Measurements from ENCODE around the gene CLSTN2.

CLSTN2 gene

GRCh38 chr3:140097874-140098635 is 163.1 kb downstream of the CLSTN2 start:
- Histone ChIP-seq H3K4ac (ENCODE audit: low read length) (no peak overlapping the region), H3K18ac (ENCODE audit: low read length) (no peak overlapping the region), H4K91ac (ENCODE audit: low read depth, low read length, poor library complexity) (no peak overlapping the region), H3K9me3 (replicated peaks in 1 of 2; ENCODE audit: control insufficient read depth in 2 of 2, insufficient read depth in 1 of 2, low read depth in 1 of 2, low read length in 2 of 2) (no peaks in the 10 kb centered on the region), H2BK120ac (ENCODE audit: low read depth, low read length) (no peak overlapping the region), H2AK5ac (ENCODE audit: low read depth, low read length) (no peak overlapping the region), H3K4me1 (ENCODE audit: control insufficient read depth in 2 of 2, insufficient read depth in 1 of 2, low read depth in 1 of 2, low read length in 2 of 2) (no peaks in the 10 kb centered on the region), H2BK12ac (ENCODE audit: low read length) (no peak overlapping the region), H2BK15ac (ENCODE audit: low read length) (no peak overlapping the region), H3K14ac (ENCODE audit: low read length) (no peak overlapping the region), H3K27me3 (ENCODE audit: control insufficient read depth in 3 of 3, insufficient read depth in 3 of 3, low read depth in 1 of 3, low read length in 3 of 3) (no peaks in the 10 kb centered on the region), H3K79me1 (ENCODE audit: low read depth, low read length) (no peaks in the 10 kb centered on the region), H3K27ac (replicated peaks; ENCODE audit: low read length) (no peak overlapping the region), H3K4me3 (ENCODE audit: low read length in 2 of 2) (no peak overlapping the region), H3K23ac (ENCODE audit: low read depth, low read length, poor library complexity) (no peak overlapping the region), H3K4me2 (ENCODE audit: insufficient read depth, low read length, poor library complexity, severe bottlenecking) (no peak overlapping the region), H2BK5ac (ENCODE audit: low read length) (no peak overlapping the region), H3K36me3 (replicated peaks in 1 of 2; ENCODE audit: control insufficient read depth in 2 of 2, insufficient read depth in 2 of 2, low read length in 2 of 2) (no peaks in the 10 kb centered on the region), H3K9ac (ENCODE audit: low read depth, low read length, poor library complexity) (no peak overlapping the region), H4K8ac (ENCODE audit: low read depth, low read length) (no peak overlapping the region), H2AFZ (ENCODE audit: low read length) (no peak overlapping the region)
- WGBS, 2 donors (ENCODE audit: extremely low coverage in 2 of 2, insufficient read length in 2 of 2, insufficient replicate concordance in 1 of 2) = no CpG with 5 or more reads among the region's 3 CpGs
- DNase-seq (ENCODE audit: low spot score) = no peak

GRCh38 chr3:140100479-140100878 is 165.5 kb downstream of the CLSTN2 start:
- no peak overlapping the region for H2BK12ac ChIP-seq (ENCODE audit: low read length)
- no CpG with 5 or more reads among the region's 7 CpGs for WGBS, 2 donors (ENCODE audit: extremely low coverage in 2 of 2, insufficient read length in 2 of 2, insufficient replicate concordance in 1 of 2)
- H4K91ac ChIP-seq (ENCODE audit: low read depth, low read length, poor library complexity) = no peak overlapping the region

GRCh38 chr3:140103166-140103565 is 168.2 kb downstream of the CLSTN2 start:
- Histone ChIP-seq H3K18ac (ENCODE audit: low read length) (no peak overlapping the region), H2AFZ (ENCODE audit: low read length) (no peak overlapping the region), H3K4me1 (ENCODE audit: control insufficient read depth in 2 of 2, insufficient read depth in 1 of 2, low read depth in 1 of 2, low read length in 2 of 2) (no peaks in the 10 kb centered on the region), H3K4ac (ENCODE audit: low read length) (no peak overlapping the region), H3K4me2 (ENCODE audit: insufficient read depth, low read length, poor library complexity, severe bottlenecking) (no peak overlapping the region), H3K9ac (ENCODE audit: low read depth, low read length, poor library complexity) (no peak overlapping the region), H4K8ac (ENCODE audit: low read depth, low read length) (no peak overlapping the region), H3K79me1 (ENCODE audit: low read depth, low read length) (no peaks in the 10 kb centered on the region), H2BK120ac (ENCODE audit: low read depth, low read length) (no peak overlapping the region), H3K27me3 (ENCODE audit: control insufficient read depth in 3 of 3, insufficient read depth in 3 of 3, low read depth in 1 of 3, low read length in 3 of 3) (no peaks in the 10 kb centered on the region), H2BK12ac (ENCODE audit: low read length) (no peak overlapping the region), H4K91ac (ENCODE audit: low read depth, low read length, poor library complexity) (no peak overlapping the region), H2AK5ac (ENCODE audit: low read depth, low read length) (no peak overlapping the region), H3K14ac (ENCODE audit: low read length) (no peak overlapping the region), H3K36me3 (replicated peaks in 1 of 2; ENCODE audit: control insufficient read depth in 2 of 2, insufficient read depth in 2 of 2, low read length in 2 of 2) (no peaks in the 10 kb centered on the region), H2BK15ac (ENCODE audit: low read length) (no peak overlapping the region), H3K9me3 (replicated peaks in 1 of 2; ENCODE audit: control insufficient read depth in 2 of 2, insufficient read depth in 1 of 2, low read depth in 1 of 2, low read length in 2 of 2) (no peaks in the 10 kb centered on the region), H2BK5ac (ENCODE audit: low read length) (no peak overlapping the region), H3K4me3 (ENCODE audit: low read length in 2 of 2) (peak overlapping the region in 1 of 2 donors; percentile 31), H3K23ac (ENCODE audit: low read depth, low read length, poor library complexity) (no peak overlapping the region), H3K27ac (replicated peaks; ENCODE audit: low read length) (no peak overlapping the region)
- WGBS, 2 donors (ENCODE audit: extremely low coverage in 2 of 2, insufficient read length in 2 of 2, insufficient replicate concordance in 1 of 2) = no CpG with 5 or more reads among the region's 1 CpG
- no peak for DNase-seq (ENCODE audit: low spot score)

More at GRCh38 chr3:140100479-140100878, 165.5 kb downstream of the CLSTN2 start:
- H3K36me3 ChIP-seq (replicated peaks in 1 of 2; ENCODE audit: control insufficient read depth in 2 of 2, insufficient read depth in 2 of 2, low read length in 2 of 2) = no peaks in the 10 kb centered on the region
- no peak overlapping the region for H3K9ac ChIP-seq (ENCODE audit: low read depth, low read length, poor library complexity)
- no peak overlapping the region for H3K14ac ChIP-seq (ENCODE audit: low read length)
- H2AFZ ChIP-seq (ENCODE audit: low read length) = no peak overlapping the region
- no peak overlapping the region for H2BK5ac ChIP-seq (ENCODE audit: low read length)
- no peaks in the 10 kb centered on the region for H3K4me1 ChIP-seq (ENCODE audit: control insufficient read depth in 2 of 2, insufficient read depth in 1 of 2, low read depth in 1 of 2, low read length in 2 of 2)
- no peaks in the 10 kb centered on the region for H3K9me3 ChIP-seq (replicated peaks in 1 of 2; ENCODE audit: control insufficient read depth in 2 of 2, insufficient read depth in 1 of 2, low read depth in 1 of 2, low read length in 2 of 2)
- no peak overlapping the region for H2BK120ac ChIP-seq (ENCODE audit: low read depth, low read length)
- DNase-seq (ENCODE audit: low spot score) = no peak
- no peak overlapping the region for H3K4me3 ChIP-seq (ENCODE audit: low read length in 2 of 2)
- no peak overlapping the region for H2BK15ac ChIP-seq (ENCODE audit: low read length)
- no peaks in the 10 kb centered on the region for H3K79me1 ChIP-seq (ENCODE audit: low read depth, low read length)
- no peak overlapping the region for H3K4ac ChIP-seq (ENCODE audit: low read length)
- no peak overlapping the region for H4K8ac ChIP-seq (ENCODE audit: low read depth, low read length)
- H3K27me3 ChIP-seq (ENCODE audit: control insufficient read depth in 3 of 3, insufficient read depth in 3 of 3, low read depth in 1 of 3, low read length in 3 of 3) = no peaks in the 10 kb centered on the region
- H3K4me2 ChIP-seq (ENCODE audit: insufficient read depth, low read length, poor library complexity, severe bottlenecking) = no peak overlapping the region
- no peak overlapping the region for H2AK5ac ChIP-seq (ENCODE audit: low read depth, low read length)
- H3K23ac ChIP-seq (ENCODE audit: low read depth, low read length, poor library complexity) = no peak overlapping the region
- H3K27ac ChIP-seq (replicated peaks; ENCODE audit: low read length) = no peak overlapping the region
- H3K18ac ChIP-seq (ENCODE audit: low read length) = no peak overlapping the region

- Histone ChIP-seq H3K36me3 (replicated peaks in 1 of 2; ENCODE audit: control insufficient read depth in 2 of 2, insufficient read depth in 2 of 2, low read length in 2 of 2) (no peaks in the 10 kb centered on the region), H2BK5ac (ENCODE audit: low read length) (no peak overlapping the region), H3K27ac (replicated peaks; ENCODE audit: low read length) (no peak overlapping the region), H3K27me3 (ENCODE audit: control insufficient read depth in 3 of 3, insufficient read depth in 3 of 3, low read depth in 1 of 3, low read length in 3 of 3) (no peaks in the 10 kb centered on the region), H3K23ac (ENCODE audit: low read depth, low read length, poor library complexity) (no peak overlapping the region), H2AK5ac (ENCODE audit: low read depth, low read length) (no peak overlapping the region), H2BK15ac (ENCODE audit: low read length) (no peak overlapping the region), H4K91ac (ENCODE audit: low read depth, low read length, poor library complexity) (no peak overlapping the region), H3K4me3 (ENCODE audit: low read length in 2 of 2) (no peak overlapping the region), H4K8ac (ENCODE audit: low read depth, low read length) (no peak overlapping the region), H3K79me1 (ENCODE audit: low read depth, low read length) (no peaks in the 10 kb centered on the region), H3K4me1 (ENCODE audit: control insufficient read depth in 2 of 2, insufficient read depth in 1 of 2, low read depth in 1 of 2, low read length in 2 of 2) (no peaks in the 10 kb centered on the region), H2AFZ (ENCODE audit: low read length) (no peak overlapping the region), H3K9me3 (replicated peaks in 1 of 2; ENCODE audit: control insufficient read depth in 2 of 2, insufficient read depth in 1 of 2, low read depth in 1 of 2, low read length in 2 of 2) (no peaks in the 10 kb centered on the region), H3K4me2 (ENCODE audit: insufficient read depth, low read length, poor library complexity, severe bottlenecking) (no peak overlapping the region), H2BK12ac (ENCODE audit: low read length) (no peak overlapping the region), H2BK120ac (ENCODE audit: low read depth, low read length) (no peak overlapping the region), H3K9ac (ENCODE audit: low read depth, low read length, poor library complexity) (no peak overlapping the region), H3K18ac (ENCODE audit: low read length) (no peak overlapping the region), H3K14ac (ENCODE audit: low read length) (no peak overlapping the region), H3K4ac (ENCODE audit: low read length) (no peak overlapping the region)
- no CpG with 5 or more reads among the region's 4 CpGs for WGBS, 2 donors (ENCODE audit: extremely low coverage in 2 of 2, insufficient read length in 2 of 2, insufficient replicate concordance in 1 of 2)
- no peak for DNase-seq (ENCODE audit: low spot score)
These were observed 169.1 kb downstream of the CLSTN2 start for GRCh38 chr3:140103986-140104645.

Data from neuronal stem cell (in vitro differentiated cells).